Measurements from ENCODE around the gene SLC12A2.

SLC12A2 gene

DNA sequence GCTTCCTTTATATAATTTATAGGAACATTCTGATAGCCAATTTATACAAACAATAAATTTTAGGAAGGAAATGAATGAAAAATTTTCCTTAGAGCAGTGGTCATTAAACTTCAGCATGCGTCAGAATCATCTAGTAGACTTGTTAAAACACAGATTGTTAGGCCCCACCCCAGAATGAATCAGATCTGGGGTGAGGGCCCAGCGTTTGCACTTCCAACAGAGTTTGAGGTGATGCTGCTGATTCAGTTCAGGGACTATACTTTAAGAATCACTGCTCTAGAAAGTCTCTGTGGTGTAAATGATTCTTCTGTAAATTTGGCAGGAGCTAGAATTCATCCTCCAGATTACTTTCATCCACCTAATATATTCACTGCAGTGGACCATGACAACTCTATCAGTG, 80.4 kb downstream of the SLC12A2 start:
- DNase-seq (ENCODE audit: low read depth in 1 of 2, low spot score in 1 of 2) = no peak

DNA sequence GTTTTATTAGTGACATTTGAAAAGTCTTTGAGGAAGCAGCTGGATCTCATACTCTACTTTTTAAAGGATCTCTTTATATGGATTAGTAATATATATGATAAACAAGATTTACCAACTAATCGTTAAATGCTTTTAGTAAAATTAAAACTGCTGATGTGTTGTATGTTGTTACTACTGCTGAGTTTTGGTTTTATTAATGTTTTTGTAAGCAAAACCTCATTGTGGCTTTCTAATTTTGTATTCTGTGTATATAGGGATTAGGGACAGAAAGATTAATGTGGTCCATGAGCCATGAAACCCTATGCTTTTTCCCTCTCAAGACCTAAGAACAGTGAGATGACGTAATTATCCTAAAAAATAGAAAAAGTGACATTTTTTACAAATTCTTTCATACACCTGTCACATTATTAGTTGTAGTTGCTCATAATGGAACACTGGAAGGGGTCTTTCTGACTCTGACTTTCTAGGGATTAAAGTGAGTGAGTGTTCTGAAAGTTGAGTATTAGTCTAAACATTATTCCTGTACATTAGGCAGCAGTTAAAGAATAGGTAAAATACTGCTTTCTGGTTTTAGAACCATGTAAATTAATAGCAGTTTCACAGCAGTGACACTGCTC, 85.9 kb downstream of the SLC12A2 start:
- no peak for DNase-seq (ENCODE audit: low read depth in 1 of 2, low spot score in 1 of 2)

DNA sequence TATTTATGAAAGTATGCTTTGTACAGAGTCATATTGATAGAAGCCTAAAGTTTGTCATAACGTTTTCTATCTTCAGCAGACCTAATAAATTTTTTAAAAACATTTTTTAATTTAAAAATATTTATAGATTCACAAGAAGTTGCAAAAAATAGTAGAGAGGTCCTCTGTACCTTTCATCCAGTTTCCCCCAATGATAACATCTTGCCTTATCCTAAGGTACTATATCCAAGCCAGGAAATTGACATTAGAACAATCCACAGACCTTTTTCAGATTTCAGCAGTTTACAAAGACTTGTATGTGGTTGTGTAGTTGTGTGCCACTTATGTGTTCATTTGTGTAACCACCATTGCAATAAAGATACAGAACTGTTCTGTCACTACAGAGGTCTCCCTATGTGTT, 88.5 kb downstream of the SLC12A2 start:
- no peak for DNase-seq (ENCODE audit: low read depth in 1 of 2, low spot score in 1 of 2)

DNA sequence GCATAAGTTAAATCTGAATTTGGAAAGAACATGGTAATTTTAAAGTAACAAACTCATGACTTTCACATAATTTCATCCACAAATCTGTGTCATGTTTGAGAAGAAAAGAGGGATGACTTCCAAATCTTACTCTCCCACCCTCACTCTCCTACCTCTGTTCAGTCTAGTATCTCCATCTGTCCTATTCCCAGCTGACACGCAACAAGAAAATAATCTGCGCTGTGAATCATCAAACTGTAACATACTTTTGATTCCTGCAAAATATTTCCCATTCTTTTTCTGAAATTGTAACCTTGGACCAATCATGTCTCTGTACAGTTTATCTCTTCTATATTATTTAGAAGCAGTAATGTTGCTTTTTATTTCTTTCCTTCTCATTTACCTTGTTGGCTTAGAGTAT, 91.4 kb downstream of the SLC12A2 start:
- DNase-seq (ENCODE audit: low read depth in 1 of 2, low spot score in 1 of 2) = no peak

DNA sequence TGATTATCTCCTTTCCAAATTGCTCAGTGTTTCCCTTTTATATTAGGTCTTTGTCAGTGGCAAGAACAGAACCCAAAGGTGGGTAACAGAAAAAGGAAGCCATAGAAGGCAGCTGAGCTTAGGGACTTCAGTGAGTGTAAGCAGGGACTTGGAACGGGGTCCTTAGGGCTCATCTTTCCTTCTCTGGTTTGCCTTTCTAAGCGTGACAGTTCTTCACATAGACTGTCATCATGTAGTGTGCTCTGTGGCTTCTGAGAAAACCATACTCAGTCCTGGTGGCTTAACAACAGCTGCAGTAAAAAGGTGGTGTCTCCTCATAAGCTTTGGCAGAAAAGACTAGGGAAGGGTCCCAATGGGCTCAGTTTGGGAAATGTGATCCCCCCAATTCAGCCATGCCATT, 108.8 kb downstream of the SLC12A2 start:
- no peak for DNase-seq (ENCODE audit: low read depth in 1 of 2, low spot score in 1 of 2)

DNA sequence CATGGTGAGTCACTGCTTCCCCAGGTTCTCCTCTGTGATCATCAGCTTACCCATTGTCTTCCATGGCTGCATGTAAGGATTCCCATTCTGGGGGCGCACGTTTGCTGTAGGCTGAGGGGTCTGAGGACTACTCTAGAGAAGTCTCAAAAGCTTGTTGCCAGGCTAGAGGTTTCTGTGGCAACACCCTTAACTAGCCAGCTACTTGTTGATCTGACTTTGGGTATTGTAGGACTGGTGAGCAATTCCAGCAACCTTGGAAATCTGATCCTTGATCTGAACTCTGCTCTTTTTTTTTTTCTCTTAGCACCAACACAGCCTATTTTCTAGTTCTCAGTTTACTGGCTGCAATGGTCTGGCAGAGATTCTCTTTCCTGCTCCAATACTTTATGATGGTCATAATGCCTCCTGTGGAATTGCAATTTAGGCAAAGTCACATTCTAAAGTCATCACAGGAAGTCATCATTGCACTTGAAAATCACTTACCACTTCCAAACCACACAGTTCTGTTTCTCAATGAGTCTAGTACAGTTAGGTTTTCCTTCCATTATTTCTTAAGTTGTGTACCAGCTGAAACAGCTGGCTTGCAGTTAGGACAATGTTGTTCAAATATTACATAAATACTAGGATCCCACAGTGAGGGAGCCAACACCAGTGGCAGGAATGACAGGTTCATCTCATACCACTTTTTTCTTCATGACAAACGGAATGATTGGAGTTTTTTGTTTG, 110.3 kb downstream of the SLC12A2 start:
- DNase-seq (ENCODE audit: low read depth in 1 of 2, low spot score in 1 of 2) = no peak

DNA sequence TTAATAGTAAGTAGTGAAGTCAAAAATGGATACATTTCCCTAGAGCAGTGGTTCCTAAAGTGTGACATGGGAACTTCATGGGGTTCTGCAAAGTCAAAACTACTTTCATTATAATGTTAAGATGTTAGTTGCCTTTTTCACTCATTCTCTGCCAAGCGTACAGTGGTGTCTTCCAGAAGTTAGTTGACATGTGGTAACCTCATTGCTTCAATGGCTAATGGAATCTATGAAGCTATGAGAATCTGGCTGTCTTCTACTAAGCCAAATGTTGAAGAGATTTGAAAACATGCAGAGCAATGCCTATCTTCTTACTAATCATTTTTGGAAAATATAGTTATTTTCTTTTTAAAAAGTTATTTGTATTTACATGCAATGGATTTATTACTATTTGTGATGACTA, 111.8 kb downstream of the SLC12A2 start:
- no peak for DNase-seq (ENCODE audit: low read depth in 1 of 2, low spot score in 1 of 2)

DNA sequence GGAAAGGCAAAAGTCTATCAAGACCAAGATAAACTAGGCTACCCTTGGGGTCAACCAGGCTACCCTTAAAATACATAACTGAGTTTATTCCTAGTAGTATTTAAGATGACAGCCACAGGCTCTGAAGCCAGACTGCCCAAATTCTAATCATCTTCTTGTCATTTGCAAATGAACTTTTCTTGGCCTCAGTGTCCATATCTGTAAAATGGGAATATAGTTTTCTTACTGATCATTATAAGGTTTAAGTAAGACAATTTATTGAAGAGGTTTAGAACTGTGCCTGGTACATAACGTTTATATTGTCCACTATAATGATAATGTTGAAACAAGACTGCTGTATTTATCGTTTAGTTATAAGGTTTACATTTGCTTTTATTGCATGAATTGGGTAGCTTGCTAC, 112.5 kb downstream of the SLC12A2 start:
- no peak for DNase-seq (ENCODE audit: low read depth in 1 of 2, low spot score in 1 of 2)

DNA sequence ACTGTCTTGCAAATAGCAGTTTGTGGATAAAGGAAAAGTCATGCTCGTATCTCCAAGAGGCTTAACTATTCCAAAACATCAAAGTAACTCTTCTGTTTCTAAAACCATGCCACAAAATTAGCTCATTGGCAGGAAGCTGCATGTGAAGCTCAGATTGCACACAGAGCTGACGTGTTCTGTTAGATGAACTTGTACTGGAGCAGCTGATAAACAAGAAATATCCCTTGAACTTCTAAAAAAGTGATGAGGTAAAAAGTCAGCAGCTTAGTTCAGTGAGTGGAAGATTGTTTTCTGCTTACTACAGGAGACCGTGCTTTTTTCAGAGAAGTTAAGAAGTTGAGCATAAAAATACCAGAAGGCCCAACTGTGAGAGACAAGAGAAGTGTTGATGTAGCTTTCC, 113.2 kb downstream of the SLC12A2 start:
- DNase-seq (ENCODE audit: low read depth in 1 of 2, low spot score in 1 of 2) = no peak

DNA sequence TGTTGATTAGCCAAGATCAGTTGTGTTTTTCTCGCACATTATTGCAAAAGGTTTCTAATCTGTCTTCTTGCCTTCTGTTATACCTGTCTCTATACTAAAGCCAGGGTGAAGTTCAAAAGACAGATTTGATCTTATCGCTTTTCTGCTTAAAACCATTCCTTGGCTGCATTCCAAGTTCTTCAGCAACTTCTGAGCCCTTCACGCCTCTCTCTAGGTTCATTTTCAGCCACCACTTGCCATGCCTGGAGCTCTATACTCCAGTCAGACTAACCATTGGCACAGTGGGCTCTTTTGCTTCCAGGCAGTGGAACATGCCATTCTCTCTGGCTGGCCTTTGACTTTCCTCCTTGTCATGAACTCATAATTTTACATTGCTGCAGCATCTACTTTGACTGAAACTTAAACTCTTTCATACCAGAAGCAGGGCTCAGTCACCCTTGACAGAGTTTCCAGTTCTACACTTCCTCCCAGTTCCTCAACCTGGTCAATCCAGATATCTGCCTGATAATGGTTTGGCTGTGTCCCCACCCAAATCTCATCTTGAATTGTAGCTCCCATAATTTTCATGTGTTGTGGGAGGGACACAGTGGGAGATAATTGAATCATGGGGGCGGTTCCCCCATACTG, 114.4 kb downstream of the SLC12A2 start:
- DNase-seq (ENCODE audit: low read depth in 1 of 2, low spot score in 1 of 2) = no peak

DNA sequence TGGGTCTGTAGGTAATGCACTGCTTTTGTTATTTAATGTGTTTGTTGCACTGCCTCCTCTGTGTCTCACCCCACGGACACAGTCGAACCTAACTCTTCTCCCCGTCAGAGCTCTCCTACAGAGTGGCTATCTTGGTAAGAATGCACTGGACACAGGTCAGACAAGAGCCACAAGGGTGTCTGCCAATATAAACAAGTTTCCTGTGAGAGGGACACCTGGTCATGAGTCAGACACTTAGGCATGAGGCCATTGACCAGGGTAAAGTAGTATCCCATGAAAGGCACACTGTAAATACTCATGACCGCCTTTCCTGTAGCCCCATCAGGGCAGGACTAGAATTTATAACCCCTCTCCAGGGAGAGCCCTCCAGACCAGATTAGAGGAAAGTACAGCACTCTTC, 115.5 kb downstream of the SLC12A2 start:
- no peak for DNase-seq (ENCODE audit: low read depth in 1 of 2, low spot score in 1 of 2)

DNA sequence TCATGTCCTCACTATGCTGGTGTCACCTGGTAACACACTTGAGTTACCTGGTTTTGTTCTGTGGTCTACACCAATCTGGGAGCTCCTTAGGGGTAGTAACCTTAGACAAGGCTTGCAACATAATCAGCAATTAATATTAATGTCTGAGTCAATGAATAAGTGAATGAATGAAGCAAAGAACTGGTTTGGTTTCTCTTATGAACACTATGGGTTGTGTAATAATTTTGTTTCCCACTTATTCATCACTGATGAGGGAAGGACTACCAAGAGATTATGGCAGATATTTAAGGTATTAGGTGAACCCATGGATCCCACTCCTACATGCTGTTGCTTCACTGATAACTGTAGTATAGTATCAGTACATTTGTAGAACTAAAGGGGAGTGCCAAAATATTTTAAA, 116.0 kb downstream of the SLC12A2 start:
- no peak for DNase-seq (ENCODE audit: low read depth in 1 of 2, low spot score in 1 of 2)

DNA sequence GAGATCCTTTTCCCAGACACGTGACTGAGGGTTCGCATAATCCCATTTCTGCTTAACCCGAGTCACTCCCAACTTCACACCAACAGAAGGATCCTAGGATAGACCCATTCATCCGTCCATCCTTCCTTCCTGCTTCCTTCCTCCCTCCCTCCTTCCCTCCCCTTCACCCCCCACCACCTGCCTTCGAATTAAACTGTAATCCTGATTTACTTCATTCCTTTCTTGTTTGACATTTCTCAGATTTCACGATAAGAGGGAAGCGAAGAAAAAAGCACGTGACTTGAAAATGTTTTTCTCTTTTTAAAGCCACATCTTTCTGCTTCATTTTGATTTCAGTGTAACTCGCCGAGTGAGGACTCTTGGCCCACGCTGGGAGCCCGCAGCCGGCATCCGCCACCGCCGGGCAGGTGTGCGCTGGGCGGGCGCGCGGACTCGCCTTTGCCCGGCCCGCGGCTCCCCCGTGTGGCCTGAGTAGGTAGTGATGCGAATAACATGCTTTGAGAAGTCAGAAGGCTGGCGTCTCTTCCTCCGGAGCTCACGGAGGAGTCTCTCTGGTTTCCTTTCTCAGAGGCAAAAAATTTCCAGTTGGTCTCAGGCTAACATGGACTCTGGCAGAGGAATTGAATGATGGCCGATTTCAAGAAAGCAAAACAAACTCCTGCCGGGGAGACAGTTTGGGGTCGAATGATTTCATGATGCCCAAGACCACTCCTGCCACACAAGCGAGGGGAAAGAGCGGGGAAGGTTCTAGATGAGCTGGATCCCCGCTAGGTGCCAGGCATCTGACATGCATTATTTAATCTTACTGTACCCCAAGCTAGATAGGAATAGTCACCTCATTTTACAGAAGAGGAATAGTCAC, 117.7 kb downstream of the SLC12A2 start:
- DNase-seq (ENCODE audit: low read depth in 1 of 2, low spot score in 1 of 2) = peak; percentile 55 to 79

DNA sequence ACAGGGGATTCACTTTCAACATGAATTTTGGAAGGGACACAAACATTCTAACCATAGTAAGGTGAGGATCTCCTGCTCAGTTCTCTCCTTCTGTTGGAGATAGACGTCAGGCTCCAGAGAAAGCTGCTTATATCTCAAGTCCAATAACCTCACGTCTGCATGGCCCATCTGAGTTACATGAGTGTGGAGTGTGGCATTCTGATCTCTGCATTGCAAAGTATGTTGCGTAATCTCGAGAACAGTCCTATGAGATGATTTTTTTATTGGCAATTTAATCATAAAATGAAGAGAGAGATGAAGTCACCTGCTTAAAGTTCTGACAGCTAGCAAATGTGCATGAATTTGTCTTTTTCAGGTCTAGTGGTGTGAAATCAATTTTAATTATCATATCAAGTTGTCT, 118.8 kb downstream of the SLC12A2 start:
- no peak for DNase-seq (ENCODE audit: low read depth in 1 of 2, low spot score in 1 of 2)

DNA sequence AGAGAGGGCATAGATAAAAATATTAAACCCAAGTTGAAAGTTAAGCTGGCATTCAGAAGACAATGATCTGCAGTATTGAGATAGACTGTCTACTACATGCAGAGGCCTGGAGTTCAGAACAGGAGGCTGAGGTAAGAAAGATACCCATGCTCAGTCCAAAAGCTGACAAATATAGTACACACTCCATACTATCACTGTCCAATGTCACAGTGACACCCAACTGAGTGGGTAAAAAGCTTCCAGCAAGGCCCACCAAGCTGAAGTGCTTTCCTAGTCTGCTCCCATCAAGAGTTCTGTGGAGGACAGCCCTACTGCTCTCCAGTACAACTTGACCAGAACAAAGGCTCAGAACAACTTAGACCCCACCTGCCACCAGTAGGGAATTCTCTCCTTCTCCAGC, 124.9 kb downstream of the SLC12A2 start:
- no peak for DNase-seq (ENCODE audit: low read depth in 1 of 2, low spot score in 1 of 2)

DNA sequence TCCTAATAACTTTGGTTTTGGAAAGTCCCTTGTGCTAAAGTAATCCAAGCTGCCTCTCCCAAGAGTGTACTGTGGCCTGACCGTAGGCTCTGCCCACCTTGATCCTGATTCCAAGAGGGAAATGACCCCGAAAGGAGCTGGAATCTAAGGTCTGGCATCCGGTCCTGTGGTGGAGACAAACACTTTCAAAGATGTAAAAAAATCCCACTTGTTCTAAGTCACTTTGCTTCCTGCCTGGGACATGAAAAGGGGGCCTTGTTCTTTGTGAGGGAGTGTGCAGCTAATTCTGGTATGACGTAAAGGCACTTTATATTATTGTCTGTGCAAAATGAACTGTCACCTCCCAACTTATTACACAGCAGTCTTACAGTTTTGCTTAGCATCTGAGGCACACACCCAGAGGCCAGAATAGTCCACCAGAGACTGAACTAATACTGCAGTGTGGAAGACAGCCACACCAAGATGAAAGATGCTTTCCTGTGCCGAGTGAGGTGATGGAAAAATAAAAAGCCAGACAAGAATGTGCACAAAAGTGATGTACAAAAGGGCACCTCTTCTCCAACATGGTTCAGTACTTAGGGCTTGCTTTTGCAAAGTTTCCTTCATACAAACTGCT, 128.7 kb downstream of the SLC12A2 start:
- DNase-seq (ENCODE audit: low read depth in 1 of 2, low spot score in 1 of 2) = no peak

DNA sequence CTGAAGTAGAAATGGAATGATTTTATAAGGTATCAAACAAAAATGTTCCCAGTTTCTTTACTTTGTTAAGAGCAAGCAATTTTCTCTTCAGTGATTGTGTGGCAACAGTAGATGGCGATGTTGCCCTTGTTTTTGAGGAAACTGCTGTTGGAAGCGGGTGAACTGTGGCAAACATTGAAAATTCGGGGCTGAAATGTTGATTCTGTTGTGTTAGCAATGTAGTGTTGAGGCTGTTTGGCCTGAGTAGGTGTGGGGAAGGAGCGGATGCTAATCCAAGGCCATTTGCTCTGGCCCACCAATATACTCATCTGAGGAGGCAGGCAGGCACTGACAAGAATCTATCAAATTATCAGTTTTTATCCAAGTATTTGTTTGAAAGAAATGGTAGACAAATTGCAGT, 129.8 kb downstream of the SLC12A2 start:
- DNase-seq (ENCODE audit: low read depth in 1 of 2, low spot score in 1 of 2) = no peak

DNA sequence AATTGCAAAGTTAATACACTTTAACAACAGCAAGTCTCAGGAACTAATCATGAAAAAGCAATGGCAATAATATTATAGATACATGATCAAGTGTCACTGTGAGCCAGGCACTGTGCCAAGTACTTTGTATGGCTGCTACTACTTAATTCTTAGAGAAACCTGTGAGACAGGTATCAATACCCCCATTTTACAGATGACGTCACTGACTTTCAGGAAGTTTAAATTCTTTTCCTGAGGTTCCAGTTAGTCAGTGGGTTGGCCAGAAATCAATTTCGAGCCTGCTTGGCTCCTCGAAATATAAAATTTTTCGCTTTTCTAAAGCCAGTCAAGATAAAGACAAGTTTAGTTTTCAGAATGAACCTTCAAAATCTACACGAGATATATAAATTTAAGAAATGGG, 130.3 kb downstream of the SLC12A2 start:
- DNase-seq (ENCODE audit: low read depth in 1 of 2, low spot score in 1 of 2) = no peak

DNA sequence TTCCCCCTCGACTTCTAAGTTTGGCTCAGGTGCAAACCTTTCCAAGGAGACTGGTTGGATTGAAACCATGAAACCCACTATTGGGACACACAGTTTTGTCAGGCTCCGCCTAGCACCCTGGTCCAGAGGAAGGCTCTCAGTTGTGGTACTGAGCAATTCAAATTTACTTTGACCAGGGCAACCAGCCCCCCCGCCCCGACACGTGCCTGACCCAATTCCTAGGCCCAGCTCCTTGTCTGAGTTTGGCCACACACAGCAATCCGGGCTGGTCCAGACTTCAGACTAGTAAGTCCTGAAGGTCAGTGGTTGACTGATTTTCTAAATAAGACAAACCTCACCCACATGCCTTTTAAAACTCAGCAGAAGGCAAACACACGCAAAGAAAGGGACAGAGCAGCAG, 132.7 kb downstream of the SLC12A2 start:
- DNase-seq (ENCODE audit: low read depth in 1 of 2, low spot score in 1 of 2) = no peak

DNA sequence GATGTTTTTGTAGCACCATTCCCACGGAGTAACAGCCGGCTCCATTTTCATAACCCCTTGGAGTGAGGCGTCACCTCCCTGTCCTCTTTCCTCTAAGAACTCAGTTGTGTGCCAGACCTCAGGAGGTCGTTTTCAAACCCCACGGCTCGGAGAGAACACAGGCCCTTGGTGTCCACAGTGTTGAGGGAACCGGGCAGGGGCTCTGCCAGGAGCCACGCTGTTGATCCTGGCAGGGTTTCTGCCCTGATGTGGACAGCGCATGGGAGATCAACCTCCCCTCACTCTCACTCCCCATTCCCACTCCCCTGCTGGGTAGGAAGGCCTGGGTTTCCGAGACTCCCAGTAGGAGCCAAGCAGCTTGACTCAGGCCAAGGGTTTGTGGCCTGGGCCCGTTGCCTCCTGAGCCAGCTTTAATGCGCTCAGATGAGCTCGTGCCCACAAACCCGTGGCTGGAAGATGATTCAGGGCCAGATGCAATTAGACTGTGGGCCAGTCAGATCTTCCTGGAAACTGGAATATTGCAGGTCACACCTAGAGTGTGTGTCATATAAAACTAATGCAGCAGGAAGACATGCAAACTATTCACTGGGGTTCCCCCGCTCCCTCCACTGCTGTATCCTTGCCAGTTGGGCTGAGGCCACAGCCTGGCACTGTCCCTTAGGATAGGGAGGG, 133.4 kb downstream of the SLC12A2 start:
- DNase-seq (ENCODE audit: low read depth in 1 of 2, low spot score in 1 of 2) = no peak

DNA sequence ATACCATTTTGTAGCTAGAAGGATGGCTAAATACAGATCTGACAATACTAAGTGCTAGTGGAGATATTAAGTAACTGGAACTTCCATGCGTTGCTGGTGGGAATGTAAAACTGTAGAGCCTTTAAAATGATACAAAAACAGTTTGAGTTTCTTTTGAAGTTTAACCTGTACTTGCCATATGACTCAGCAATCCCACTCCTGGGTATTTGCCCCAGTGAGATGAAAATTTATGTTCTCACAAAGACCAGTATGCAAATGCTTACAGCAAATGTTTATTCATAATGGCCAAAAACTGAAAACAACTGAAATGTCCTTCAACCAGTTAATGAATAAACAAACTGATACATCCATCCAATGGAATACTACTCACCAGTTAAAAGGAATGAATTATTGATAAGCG, 137.3 kb downstream of the SLC12A2 start:
- no peak for DNase-seq (ENCODE audit: low read depth in 1 of 2, low spot score in 1 of 2)

Data from activated T-helper 1 cell treated with anti-CD3 and anti-CD28 coated beads, Interleukin-2, amount 50 U/mL, for 16 hours (primary cell).